Glutamatergic neuron (in vitro differentiated cells): Measurements from ENCODE around the gene MPP3. TPM values are rescaled to one million over a fixed set of nuclear protein-coding genes. Genes with fewer than 3 reads are reported as not detected.

Source experiments
- DNase-seq: peaks from one replicate; pipeline ENCODE4 v3.0.0; 2022
- H3K27ac Mint-ChIP-seq: one replicate; pipeline ENCODE4 v1.8.0; 2020; ENCODE audit warnings: mild to moderate bottlenecking, mixed read lengths, inconsistent platforms; ENCODE audit not compliant: unreplicated experiment
- H3K27me3 Mint-ChIP-seq: one replicate; pipeline ENCODE4 v1.8.0; 2020; ENCODE audit warnings: mild to moderate bottlenecking, moderate library complexity, mixed read lengths, inconsistent platforms; ENCODE audit not compliant: unreplicated experiment
- H3K36me3 Mint-ChIP-seq: one replicate; pipeline ENCODE4 v1.8.0; 2020; ENCODE audit warnings: mild to moderate bottlenecking, mixed read lengths, inconsistent platforms; ENCODE audit not compliant: unreplicated experiment
- H3K4me1 Mint-ChIP-seq: one replicate; pipeline ENCODE4 v1.8.0; 2020; ENCODE audit warnings: mild to moderate bottlenecking, low read depth, mixed read lengths, inconsistent platforms; ENCODE audit not compliant: unreplicated experiment
- H3K4me3 Mint-ChIP-seq: one replicate; pipeline ENCODE4 v1.8.0; 2020; ENCODE audit warnings: mild to moderate bottlenecking, mixed read lengths, inconsistent platforms; ENCODE audit not compliant: unreplicated experiment
- H3K9me3 Mint-ChIP-seq: one replicate; pipeline ENCODE4 v1.8.0; 2020; ENCODE audit warnings: mild to moderate bottlenecking, moderate library complexity, mixed read lengths, inconsistent platforms; ENCODE audit not compliant: unreplicated experiment
- total RNA-seq: library from RNA; stranded (reverse); fragmentation: NEBNext Ultra II Directional; extraction: Animal tissue kit (Norgen Biotek cat#: 25700); gene quantifications from one replicate; pipeline ENCODE4 v1.2.1, GENCODE V29; 2021; ENCODE audit not compliant: unreplicated experiment
- TF ChIP-seq, protein P1 (sequence below): fragments of 200-600 bp; sonication (generic); IDR thresholded peaks from one replicate; pipeline ENCODE4 v1.5.0; 2021; ENCODE audit not compliant: partially characterized antibody, unreplicated experiment

Gene MPP3
- total RNA-seq, 1 donor from 2014 or later: 22.9 TPM

DNA sequence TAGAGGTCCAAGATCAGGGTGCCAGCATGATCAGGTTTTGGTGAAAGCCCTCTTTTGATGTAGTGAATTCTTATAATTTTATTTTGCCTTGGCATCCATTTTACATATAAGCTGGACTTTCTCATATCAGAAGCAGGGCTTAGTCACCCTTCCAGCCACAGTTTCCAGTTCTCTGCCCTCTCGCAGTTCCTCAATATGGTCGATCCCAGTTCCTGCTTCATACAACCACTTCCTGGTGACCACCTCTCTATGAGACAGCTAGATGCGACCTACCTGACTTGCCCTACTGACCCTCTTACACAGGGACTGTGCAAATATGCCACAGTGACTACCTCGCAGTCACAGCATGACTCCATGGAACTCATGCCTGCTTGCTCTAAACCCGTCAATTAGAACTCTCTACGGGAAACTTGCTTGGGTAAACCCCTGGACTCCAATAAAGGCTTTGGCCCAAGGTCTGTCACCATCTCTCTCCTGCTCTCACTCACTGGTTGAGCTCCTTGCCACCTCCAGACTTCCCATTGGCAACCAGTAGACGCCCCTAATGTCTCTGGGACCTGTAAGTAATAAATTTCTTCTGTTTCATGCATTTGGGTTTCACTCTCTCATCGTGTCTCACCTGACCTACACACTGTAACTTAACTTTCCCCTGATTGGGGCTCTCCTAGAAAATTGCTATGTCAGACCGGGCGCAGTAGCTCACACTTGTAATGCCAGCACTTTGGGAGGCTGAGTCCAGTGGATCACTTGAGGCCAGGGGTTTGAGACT is 35.5 kb upstream of the MPP3 start:
- Mint-ChIP-seq H3K4me3 (no peak overlapping the region), H3K36me3 (no peaks in the 10 kb centered on the region)

GRCh38 chr17:43864161-43864984 is 31.4 kb upstream of the MPP3 start:
- no peaks in the 10 kb centered on the region for H3K4me1 Mint-ChIP-seq
- H3K27ac Mint-ChIP-seq: no peak overlapping the region
- H3K4me3 Mint-ChIP-seq: no peak overlapping the region
- peaks cover 2% of the 10 kb centered on the region for H3K9me3 Mint-ChIP-seq
- peaks cover 4% of the 10 kb centered on the region for H3K27me3 Mint-ChIP-seq
- TF ChIP-seq, protein P1, sequence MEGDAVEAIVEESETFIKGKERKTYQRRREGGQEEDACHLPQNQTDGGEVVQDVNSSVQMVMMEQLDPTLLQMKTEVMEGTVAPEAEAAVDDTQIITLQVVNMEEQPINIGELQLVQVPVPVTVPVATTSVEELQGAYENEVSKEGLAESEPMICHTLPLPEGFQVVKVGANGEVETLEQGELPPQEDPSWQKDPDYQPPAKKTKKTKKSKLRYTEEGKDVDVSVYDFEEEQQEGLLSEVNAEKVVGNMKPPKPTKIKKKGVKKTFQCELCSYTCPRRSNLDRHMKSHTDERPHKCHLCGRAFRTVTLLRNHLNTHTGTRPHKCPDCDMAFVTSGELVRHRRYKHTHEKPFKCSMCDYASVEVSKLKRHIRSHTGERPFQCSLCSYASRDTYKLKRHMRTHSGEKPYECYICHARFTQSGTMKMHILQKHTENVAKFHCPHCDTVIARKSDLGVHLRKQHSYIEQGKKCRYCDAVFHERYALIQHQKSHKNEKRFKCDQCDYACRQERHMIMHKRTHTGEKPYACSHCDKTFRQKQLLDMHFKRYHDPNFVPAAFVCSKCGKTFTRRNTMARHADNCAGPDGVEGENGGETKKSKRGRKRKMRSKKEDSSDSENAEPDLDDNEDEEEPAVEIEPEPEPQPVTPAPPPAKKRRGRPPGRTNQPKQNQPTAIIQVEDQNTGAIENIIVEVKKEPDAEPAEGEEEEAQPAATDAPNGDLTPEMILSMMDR: no peak
- H3K36me3 Mint-ChIP-seq: no peaks in the 10 kb centered on the region
- DNase-seq: no peak

More for the DNA sequence above, 35.5 kb upstream of the MPP3 start:
- H3K27me3 Mint-ChIP-seq: peaks cover 2% of the 10 kb centered on the region
- peaks cover under 1% of the 10 kb centered on the region for H3K9me3 Mint-ChIP-seq
- no peak overlapping the region for H3K27ac Mint-ChIP-seq
- no peaks in the 10 kb centered on the region for H3K4me1 Mint-ChIP-seq
- DNase-seq: no peak
- TF ChIP-seq, protein P1: no peak

- DNase-seq: no peak
- H3K4me3 Mint-ChIP-seq: no peak overlapping the region
- H3K27me3 Mint-ChIP-seq: peaks cover 4% of the 10 kb centered on the region
- TF ChIP-seq, protein P1: no peak
- peaks cover 2% of the 10 kb centered on the region for H3K9me3 Mint-ChIP-seq
- no peaks in the 10 kb centered on the region for H3K4me1 Mint-ChIP-seq
- no peak overlapping the region for H3K27ac Mint-ChIP-seq
- H3K36me3 Mint-ChIP-seq: no peaks in the 10 kb centered on the region
Measured at GRCh38 chr17:43861960-43862359, 29.0 kb upstream of the MPP3 start.

DNA sequence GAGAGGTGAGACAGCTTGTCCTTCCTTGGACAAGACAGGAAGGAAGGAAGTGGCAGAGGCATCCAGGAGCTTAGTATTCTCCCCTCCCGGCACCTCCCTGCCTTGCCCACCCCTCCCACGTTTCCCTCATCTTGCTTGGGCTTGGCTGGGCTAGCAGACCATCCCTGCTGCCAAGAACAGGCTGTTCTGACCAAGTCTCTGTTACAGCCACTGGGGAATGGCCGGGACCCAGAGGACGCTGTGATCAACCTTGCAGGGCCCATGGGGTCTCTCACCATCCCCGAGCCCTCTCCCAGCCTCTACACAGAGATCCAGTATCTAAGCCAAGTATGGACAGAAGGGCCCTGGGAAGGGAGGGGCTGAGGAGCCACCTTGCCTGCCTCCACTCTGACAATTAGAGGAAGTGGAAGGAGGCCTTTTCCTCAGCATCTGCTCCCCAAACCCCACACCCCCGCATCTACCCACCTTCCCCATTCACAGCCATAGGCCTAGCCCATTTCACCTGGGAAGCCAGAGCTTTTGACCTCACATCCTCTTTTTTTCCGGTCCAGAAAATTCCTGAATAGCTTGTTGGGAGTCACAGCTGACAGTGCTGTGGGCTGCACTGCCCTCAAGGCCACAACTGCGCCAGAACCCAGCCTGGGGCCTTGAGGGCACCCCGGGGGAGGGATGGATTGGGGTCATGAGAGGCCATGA is 28.1 kb upstream of the MPP3 start:
- Mint-ChIP-seq H3K36me3 (no peaks in the 10 kb centered on the region), H3K4me3 (no peak overlapping the region), H3K9me3 (peaks cover 2% of the 10 kb centered on the region), H3K4me1 (no peaks in the 10 kb centered on the region), H3K27ac (no peak overlapping the region), H3K27me3 (peaks cover 4% of the 10 kb centered on the region)
- TF ChIP-seq, protein P1: no peak
- DNase-seq: no peak
